ENCODE results near the gene RAD54L. TPM values are rescaled to one million over a fixed set of nuclear protein-coding genes. Genes with fewer than 3 reads are reported as not detected.

RAD54L gene
- total RNA-seq, 4 donors from 2014 or later: 1.2 to 1.8 (median 1.3) TPM; not detected in 1

DNA sequence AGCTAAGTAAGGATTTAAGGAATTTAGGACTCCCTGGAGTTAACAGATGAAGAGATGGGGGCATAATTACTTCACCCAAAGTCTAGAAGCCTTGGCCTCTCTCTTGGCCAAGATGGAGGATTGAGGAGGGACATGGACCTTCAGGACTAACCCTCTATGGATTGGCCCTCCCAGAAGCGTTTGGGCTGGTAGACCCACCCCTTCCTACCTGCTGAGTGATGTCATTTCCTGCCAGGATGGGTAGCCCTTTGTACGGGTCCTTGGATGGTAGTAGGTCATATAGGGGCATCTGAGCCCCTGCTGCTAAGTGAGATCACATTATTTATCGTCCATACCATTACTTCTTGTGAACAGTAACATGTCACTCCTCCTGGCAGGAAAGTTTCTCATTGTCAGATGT, 26.8 kb upstream of the RAD54L start:
- TF ChIP-seq, protein P1, sequence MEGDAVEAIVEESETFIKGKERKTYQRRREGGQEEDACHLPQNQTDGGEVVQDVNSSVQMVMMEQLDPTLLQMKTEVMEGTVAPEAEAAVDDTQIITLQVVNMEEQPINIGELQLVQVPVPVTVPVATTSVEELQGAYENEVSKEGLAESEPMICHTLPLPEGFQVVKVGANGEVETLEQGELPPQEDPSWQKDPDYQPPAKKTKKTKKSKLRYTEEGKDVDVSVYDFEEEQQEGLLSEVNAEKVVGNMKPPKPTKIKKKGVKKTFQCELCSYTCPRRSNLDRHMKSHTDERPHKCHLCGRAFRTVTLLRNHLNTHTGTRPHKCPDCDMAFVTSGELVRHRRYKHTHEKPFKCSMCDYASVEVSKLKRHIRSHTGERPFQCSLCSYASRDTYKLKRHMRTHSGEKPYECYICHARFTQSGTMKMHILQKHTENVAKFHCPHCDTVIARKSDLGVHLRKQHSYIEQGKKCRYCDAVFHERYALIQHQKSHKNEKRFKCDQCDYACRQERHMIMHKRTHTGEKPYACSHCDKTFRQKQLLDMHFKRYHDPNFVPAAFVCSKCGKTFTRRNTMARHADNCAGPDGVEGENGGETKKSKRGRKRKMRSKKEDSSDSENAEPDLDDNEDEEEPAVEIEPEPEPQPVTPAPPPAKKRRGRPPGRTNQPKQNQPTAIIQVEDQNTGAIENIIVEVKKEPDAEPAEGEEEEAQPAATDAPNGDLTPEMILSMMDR (IDR thresholded peaks at IDR 0.05; ENCODE audit: low read depth): no peak

DNA sequence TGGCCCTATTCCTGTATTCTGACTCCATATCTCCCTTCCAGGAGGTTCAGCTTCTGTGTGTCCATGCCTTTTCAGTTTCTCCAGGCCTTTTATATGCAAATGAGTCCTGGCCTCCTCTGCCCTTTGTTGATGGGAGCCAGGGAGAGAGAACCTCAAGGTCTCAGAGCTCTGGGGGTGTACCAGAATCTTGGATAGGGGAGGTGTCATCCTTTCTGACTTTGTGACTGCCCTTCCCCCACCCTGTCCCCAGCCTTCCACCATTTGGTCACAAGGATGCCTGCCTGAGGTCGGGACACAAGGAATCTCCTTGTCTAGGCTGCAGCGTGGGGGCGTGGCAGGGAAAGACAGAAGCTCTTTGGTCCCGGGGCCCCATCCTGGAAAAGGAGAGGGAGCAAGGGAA, 25.8 kb upstream of the RAD54L start:
- TF ChIP-seq, protein P1 (IDR thresholded peaks at IDR 0.05; ENCODE audit: low read depth): no peak

DNA sequence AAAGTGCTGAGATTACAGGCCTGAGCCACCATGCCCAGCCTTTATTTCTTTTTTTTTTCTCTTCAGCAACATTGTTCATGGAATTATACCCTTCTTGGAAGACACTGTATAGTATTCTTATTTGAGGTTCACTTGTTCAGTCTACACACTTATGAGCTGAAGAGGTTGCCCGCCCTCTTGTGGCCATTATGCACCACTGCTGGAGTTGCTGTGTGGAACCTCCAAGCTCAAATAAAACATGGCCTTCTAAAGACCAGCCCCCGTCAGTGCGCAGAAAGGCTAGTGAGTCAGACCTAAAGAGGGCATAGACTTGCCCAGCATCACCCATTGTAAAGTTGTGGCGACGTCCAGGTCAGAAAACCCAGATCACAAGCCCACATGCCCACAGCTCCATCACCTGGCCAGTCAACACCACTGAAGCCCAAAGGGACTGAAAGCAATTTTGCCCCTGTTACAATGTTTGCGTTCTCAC, 24.1 kb upstream of the RAD54L start:
- TF ChIP-seq, protein P1 (IDR thresholded peaks at IDR 0.05; ENCODE audit: low read depth): no peak

DNA sequence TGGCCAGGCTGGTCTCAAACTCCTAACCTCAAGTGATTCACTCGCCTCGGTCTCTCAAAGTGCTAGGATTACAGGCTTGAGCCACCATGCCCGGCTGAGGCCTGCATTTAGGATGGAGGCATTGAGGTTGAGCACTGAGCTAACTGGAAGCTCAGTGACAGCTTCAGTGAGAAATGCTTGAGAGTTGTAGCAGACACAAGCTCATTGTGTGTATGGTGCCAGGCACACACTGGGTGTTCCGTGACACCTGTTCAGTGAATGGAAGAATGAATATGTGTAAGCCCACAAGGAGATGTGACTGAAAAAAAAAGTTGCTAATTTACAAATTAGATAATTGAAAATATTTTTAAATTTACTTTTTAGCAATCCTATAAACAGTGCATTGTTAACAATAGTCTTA, 22.6 kb upstream of the RAD54L start:
- TF ChIP-seq, protein P1 (IDR thresholded peaks at IDR 0.05; ENCODE audit: low read depth): no peak

DNA sequence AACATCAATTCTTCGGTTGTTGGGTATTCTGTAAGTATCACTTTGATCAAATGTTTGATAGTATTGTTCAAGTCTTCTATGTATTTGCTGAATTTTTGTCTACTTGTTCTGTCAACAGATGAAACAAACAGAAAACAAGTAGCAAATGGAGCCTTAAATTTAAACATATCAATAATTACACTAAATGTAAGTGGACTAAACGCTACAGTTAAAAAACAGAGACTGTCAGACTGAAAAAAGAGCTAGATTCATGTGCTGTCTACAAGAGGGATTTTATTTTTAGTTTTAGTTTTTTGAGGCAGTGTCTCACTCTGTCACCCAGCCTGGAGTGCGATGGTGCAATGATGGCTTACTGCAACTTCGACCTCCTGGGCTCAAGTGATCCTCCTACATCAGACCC, 10.7 kb upstream of the RAD54L start:
- TF ChIP-seq, protein P1 (IDR thresholded peaks at IDR 0.05; ENCODE audit: low read depth): no peak

DNA sequence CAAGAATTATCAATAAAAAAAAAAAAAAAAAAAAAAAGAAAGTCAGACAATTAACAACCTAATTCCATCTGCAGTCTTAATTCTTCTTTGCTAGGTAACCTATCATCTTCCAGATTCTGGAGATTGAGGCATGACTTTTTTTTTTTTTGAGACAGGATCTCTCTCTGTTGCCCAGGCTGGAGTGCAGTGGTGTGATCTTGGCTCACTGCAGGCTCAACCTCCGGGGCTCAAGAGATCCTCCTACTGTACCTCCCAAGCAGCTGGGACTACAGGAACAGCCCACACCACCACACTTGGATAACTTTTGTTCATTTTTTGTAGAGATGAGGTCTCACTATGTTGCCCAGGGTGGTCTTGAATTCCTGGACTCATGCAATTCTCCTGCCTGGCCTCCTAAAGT, 4.6 kb upstream of the RAD54L start:
- TF ChIP-seq, protein P1 (IDR thresholded peaks at IDR 0.05; ENCODE audit: low read depth): no peak

DNA sequence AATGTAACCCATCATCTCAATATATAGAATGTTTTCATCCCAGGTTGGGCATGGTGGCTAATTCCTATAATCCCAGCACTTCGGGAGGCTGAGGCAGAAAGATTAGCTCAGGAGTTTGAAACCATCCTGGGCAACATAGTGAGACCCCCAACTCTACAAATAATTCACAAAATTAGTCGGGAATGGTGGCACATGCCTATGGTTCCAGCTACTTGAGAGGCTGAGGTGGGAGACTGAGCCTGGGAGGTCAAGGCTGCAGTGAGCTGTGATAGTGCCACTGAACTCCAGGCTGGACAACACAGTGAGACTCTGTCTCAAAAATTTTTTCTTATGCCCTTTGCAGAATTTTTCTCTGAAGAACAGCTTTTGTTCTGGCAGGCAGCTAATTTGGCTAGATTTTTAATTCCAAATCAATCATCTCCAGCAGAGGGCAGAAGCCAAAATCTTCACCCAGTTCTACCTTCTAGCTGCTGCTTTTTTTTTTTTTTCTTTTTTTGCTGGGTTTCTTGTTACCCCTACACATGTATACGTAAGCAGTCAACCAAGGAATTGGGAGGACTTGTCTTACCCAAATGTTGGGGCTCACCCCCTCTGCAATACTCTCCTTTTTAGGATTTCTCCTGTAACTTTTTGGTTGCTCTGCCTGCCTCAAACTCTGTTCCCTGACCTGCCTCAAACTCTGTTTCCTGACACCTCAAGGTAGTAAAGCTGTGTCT, 2.7 kb upstream of the RAD54L start:
- TF ChIP-seq, protein P1 (IDR thresholded peaks at IDR 0.05; ENCODE audit: low read depth): no peak

All from subcutaneous adipose tissue (tissue), 4 donors.